ENCODE data around the gene DNAH8. TPM values are rescaled to one million over a fixed set of nuclear protein-coding genes. Genes with fewer than 3 reads are reported as not detected.

DNAH8 gene
- total RNA-seq, 4 donors from 2014 or later = 0.22 TPM; not detected in 3

DNA sequence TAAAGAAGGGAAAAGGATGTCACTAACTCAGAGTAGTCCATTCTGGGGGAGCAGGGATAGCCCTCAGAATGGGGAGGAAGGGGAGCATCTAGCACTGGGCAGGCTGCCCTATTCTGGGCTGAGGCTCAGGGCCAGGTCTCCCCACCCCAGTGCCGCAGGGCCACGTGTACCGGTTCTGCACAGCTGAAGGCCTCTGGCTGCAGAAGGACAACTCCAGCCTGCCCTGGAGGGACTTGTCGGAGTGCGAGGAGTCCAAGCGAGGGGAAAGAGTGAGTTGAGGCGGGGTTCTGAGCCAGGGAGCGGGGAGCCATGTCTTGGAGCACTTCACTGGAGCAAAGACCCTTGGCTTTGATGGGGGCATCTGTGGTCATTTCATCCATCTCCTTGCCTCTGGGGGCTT, 350.4 kb downstream of the DNAH8 start:
- no peak for DNase-seq (ENCODE audit: low spot score in 2 of 2)
- TF ChIP-seq POLR2A (IDR thresholded peaks at IDR 0.05) = no peak
- TF ChIP-seq, protein P1, sequence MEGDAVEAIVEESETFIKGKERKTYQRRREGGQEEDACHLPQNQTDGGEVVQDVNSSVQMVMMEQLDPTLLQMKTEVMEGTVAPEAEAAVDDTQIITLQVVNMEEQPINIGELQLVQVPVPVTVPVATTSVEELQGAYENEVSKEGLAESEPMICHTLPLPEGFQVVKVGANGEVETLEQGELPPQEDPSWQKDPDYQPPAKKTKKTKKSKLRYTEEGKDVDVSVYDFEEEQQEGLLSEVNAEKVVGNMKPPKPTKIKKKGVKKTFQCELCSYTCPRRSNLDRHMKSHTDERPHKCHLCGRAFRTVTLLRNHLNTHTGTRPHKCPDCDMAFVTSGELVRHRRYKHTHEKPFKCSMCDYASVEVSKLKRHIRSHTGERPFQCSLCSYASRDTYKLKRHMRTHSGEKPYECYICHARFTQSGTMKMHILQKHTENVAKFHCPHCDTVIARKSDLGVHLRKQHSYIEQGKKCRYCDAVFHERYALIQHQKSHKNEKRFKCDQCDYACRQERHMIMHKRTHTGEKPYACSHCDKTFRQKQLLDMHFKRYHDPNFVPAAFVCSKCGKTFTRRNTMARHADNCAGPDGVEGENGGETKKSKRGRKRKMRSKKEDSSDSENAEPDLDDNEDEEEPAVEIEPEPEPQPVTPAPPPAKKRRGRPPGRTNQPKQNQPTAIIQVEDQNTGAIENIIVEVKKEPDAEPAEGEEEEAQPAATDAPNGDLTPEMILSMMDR (IDR thresholded peaks at IDR 0.05) = no peak
- TF ChIP-seq EP300 (IDR thresholded peaks at IDR 0.05) = no peak
- H3K27ac ChIP-seq = no peak overlapping the region
- no peaks in the 10 kb centered on the region for H3K4me1 ChIP-seq
- no peak overlapping the region for H3K4me3 ChIP-seq
- no peaks in the 10 kb centered on the region for H3K27me3 ChIP-seq
- no peaks in the 10 kb centered on the region for H3K9me3 ChIP-seq
- 82 to 97% methylated on average over 8 of the region's 8 CpGs for WGBS, 2 donors
- H3K36me3 ChIP-seq = no peaks in the 10 kb centered on the region

DNA sequence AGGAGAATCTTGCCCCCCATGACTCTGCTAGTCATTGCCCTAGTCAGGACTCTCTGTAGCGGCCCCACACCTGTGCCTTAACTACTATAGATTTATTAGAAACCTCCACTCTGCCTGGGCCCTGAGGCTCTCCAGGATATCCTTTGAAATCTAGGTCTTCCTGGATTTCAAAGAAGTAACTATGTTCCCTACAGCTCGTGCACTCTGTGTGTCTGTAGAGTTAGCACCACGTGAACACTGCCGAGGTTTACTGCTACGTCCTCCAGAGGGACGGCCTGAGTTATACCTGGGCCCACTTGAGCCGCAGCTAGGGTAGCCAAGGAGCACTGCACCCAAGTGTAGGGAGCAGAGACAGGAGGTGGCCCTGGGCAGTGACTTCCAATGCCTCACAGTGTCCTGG, 353.3 kb downstream of the DNAH8 start:
- H3K27ac ChIP-seq = no peak overlapping the region
- no peak for DNase-seq (ENCODE audit: low spot score in 2 of 2)
- WGBS, 2 donors = 65 to 67% methylated on average over 7 of the region's 7 CpGs
- H3K36me3 ChIP-seq = no peaks in the 10 kb centered on the region
- no peak for TF ChIP-seq POLR2A (IDR thresholded peaks at IDR 0.05)
- TF ChIP-seq EP300 (IDR thresholded peaks at IDR 0.05) = no peak
- TF ChIP-seq, protein P1 (IDR thresholded peaks at IDR 0.05) = no peak
- H3K4me3 ChIP-seq = no peak overlapping the region
- H3K27me3 ChIP-seq = no peaks in the 10 kb centered on the region
- no peaks in the 10 kb centered on the region for H3K9me3 ChIP-seq
- H3K4me1 ChIP-seq = no peaks in the 10 kb centered on the region

DNA sequence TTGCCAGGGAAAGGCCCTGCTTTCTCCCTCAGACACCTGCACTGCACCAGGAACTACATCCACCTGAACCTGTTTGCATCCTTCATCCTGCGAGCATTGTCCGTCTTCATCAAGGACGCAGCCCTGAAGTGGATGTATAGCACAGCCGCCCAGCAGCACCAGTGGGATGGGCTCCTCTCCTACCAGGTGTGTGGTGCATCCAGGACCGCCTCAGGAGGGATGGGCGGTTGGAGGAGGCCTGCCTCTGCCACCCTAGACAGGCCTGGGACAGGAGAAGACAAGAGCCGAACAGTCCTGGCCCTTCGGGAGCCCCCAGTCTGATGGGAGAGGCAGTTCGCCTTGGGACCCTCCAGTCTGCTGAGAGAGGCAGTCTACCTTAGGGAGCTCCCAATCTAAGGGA, 357.7 kb downstream of the DNAH8 start:
- no peaks in the 10 kb centered on the region for H3K36me3 ChIP-seq
- no peaks in the 10 kb centered on the region for H3K9me3 ChIP-seq
- WGBS, 2 donors = 97 to 98% methylated on average over 8 to 9 of the region's 9 CpGs

DNA sequence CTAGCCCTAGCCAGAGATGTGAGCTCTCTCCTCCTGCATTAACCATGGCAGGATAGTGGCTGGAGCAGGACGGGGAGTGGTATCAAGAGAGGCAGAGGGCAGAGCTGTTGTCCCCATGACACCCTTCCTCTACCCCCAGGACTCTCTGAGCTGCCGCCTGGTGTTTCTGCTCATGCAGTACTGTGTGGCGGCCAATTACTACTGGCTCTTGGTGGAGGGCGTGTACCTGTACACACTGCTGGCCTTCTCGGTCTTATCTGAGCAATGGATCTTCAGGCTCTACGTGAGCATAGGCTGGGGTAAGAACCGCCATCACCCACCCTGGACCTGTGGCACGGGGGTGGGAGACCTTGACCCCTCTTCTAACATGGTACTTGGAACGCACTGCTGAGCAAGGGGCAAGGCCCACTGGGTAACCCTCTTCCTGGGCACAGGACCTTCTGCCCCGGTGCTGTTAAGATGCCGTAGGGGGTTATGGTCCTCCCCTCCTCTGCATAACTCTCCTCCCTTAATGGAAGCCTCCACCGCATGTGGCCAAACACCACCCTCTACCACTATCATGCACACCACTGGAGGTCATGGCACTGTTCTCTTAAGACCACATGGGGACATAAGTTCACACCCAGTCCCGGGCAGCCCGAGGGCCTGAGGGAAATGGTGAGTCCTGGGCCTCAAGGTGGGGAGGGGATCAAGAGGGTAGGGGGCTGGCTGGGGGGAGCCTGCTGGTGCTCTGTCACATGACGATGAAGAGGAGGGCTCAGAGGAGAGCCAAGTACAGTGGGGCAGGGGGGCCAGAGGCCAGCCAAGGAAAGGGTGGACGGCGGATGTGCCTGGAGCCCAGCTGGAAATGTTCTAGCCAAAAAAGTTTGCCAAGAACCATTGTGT, 358.6 kb downstream of the DNAH8 start:
- TF ChIP-seq EP300 (IDR thresholded peaks at IDR 0.05) = no peak
- H3K9me3 ChIP-seq = no peaks in the 10 kb centered on the region
- no peak for DNase-seq (ENCODE audit: low spot score in 2 of 2)
- no peaks in the 10 kb centered on the region for H3K36me3 ChIP-seq
- no peak overlapping the region for H3K4me3 ChIP-seq
- no peak overlapping the region for H3K27ac ChIP-seq
- no peaks in the 10 kb centered on the region for H3K27me3 ChIP-seq
- 81 to 82% methylated on average over 16 to 17 of the region's 17 CpGs for WGBS, 2 donors
- no peaks in the 10 kb centered on the region for H3K4me1 ChIP-seq

More for the DNA sequence above, 357.7 kb downstream of the DNAH8 start:
- TF ChIP-seq POLR2A (IDR thresholded peaks at IDR 0.05) = no peak
- H3K27me3 ChIP-seq = no peaks in the 10 kb centered on the region
- DNase-seq (ENCODE audit: low spot score in 2 of 2) = no peak
- no peaks in the 10 kb centered on the region for H3K4me1 ChIP-seq
- no peak overlapping the region for H3K27ac ChIP-seq
- H3K4me3 ChIP-seq = no peak overlapping the region

DNA sequence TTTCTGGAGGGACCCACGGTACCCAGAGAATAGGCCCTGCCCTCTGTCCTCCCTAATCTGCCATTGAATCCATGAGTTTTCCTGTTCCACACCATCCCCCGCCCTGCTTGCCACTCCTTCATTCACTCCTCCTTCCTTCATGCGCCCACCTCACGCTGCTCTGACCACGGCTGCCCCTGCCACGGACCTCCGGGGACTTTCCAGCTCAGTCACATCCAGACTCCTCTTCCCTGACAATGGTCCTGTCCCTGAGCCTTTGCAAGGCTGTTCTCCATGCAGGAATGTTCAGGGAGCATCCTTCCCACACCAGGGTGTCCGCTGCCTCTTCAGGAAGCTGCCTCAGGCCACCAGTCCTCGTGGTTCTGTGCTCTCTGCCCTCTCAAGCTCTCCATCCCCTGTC, 359.4 kb downstream of the DNAH8 start:
- Histone ChIP-seq H3K36me3 (no peaks in the 10 kb centered on the region), H3K27ac (no peak overlapping the region), H3K4me3 (no peak overlapping the region), H3K4me1 (no peaks in the 10 kb centered on the region), H3K9me3 (no peaks in the 10 kb centered on the region), H3K27me3 (no peaks in the 10 kb centered on the region)
- TF ChIP-seq, protein P1 (IDR thresholded peaks at IDR 0.05) = no peak
- TF ChIP-seq EP300 (IDR thresholded peaks at IDR 0.05) = no peak
- no peak for TF ChIP-seq POLR2A (IDR thresholded peaks at IDR 0.05)
- no peak for DNase-seq (ENCODE audit: low spot score in 2 of 2)
- WGBS, 2 donors = 78% methylated on average over 9 of the region's 9 CpGs

DNA sequence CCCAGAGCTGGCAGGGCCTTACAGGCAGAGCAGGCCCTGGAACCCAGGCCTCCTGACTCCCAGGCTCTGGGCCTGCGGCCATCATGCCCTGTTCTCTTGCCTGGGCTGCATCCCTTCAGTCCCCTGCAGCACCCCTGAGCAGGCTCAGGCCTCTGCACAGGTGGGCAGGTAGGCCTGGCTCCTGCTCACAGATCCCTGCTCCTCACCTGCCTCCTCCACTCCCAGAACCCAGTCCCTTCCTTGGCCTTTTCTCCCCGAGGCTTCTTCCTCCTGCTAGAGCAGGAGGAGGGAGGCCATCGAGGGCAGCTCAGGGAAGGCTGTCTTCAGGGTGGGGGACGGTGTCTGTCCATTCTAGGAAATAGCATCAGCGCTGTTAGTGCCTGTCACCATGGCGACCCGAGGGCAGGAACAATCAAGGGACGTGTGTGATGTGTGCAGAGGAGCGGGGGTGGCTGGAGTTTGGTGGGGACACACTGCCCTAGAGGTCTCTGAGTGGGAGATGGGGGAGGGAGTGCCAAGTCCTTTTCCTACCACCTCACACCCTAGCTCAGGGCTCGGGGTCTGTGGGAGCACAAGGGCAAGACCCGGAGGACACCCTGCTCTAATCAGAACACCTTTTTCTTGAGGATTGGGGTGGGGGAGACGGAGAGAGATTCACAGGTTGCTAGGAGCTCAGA, 360.0 kb downstream of the DNAH8 start:
- Histone ChIP-seq H3K36me3 (no peaks in the 10 kb centered on the region), H3K27ac (no peak overlapping the region), H3K9me3 (no peaks in the 10 kb centered on the region), H3K27me3 (no peaks in the 10 kb centered on the region), H3K4me1 (no peaks in the 10 kb centered on the region), H3K4me3 (no peak overlapping the region)
- WGBS, 2 donors = 58 to 73% methylated on average over 4 to 12 of the region's 12 CpGs
- no peak for DNase-seq (ENCODE audit: low spot score in 2 of 2)
- TF ChIP-seq EP300 (IDR thresholded peaks at IDR 0.05) (no peak), POLR2A (IDR thresholded peaks at IDR 0.05) (no peak)
- TF ChIP-seq, protein P1 (IDR thresholded peaks at IDR 0.05) = no peak

All from tibial nerve (tissue), 4 donors.